Activated naive CD4-positive, alpha-beta T cell treated with anti-CD3 and anti-CD28 coated beads, Interleukin-2, amount 10 ng/mL, durations not matched to agents 7 days and 5 days (primary cell): ENCODE results near the gene TMC3.
"Not testable (repeated sequence)": the region's sequence is repeated elsewhere in the genome, so short reads cannot be mapped to it uniquely, and the experiment has no call there.

ENCODE experiments used
- CTCF ChIA-PET: fragments of 350-600 bp; sonication (Branson Sonifier 250); formaldehyde crosslinking; loops from one replicate; lab custom pipeline; 2021; ENCODE audit warnings: antibody characterized with exemption; lab: Charles Lee
- DNase-seq: peaks from one replicate; pipeline ENCODE4 v3.0.0-alpha.2; 2020
- H3K27ac Mint-ChIP-seq: one replicate; pipeline ENCODE4 v1.8.0; 2021; ENCODE audit warnings: mild to moderate bottlenecking, moderate library complexity, mixed read lengths
- H3K27me3 Mint-ChIP-seq: one replicate; pipeline ENCODE4 v1.8.0; 2021; ENCODE audit warnings: mild to moderate bottlenecking, mixed read lengths
- H3K36me3 Mint-ChIP-seq: one replicate; pipeline ENCODE4 v1.8.0; 2021; ENCODE audit warnings: mixed read lengths
- H3K4me1 Mint-ChIP-seq: one replicate; pipeline ENCODE4 v1.8.0; 2021; ENCODE audit warnings: mixed read lengths
- H3K4me3 Mint-ChIP-seq: one replicate; pipeline ENCODE4 v1.8.0; 2021; ENCODE audit warnings: mild to moderate bottlenecking, moderate library complexity, mixed read lengths
- H3K9me3 Mint-ChIP-seq: one replicate; pipeline ENCODE4 v1.8.0; 2021; ENCODE audit warnings: mixed read lengths

TMC3 gene

GRCh38 chr15:81332326-81332725 is 41.7 kb downstream of the TMC3 start:
- no peak overlapping the region for H3K4me3 Mint-ChIP-seq
- H3K27ac Mint-ChIP-seq: no peak overlapping the region
- DNase-seq: no peak
- H3K4me1 Mint-ChIP-seq: peaks cover 14% of the 10 kb centered on the region
- H3K36me3 Mint-ChIP-seq: no peaks in the 10 kb centered on the region
- H3K9me3 Mint-ChIP-seq: no peaks in the 10 kb centered on the region
- peaks cover 4% of the 10 kb centered on the region for H3K27me3 Mint-ChIP-seq
- CTCF ChIA-PET: interaction anchor here (1.6 to 11.3 kb wide), 3 partner anchors 23 to 66 kb away, joined by 3 to 102 read pairs (median 92); no protein-coding TSS in a partner anchor

DNA sequence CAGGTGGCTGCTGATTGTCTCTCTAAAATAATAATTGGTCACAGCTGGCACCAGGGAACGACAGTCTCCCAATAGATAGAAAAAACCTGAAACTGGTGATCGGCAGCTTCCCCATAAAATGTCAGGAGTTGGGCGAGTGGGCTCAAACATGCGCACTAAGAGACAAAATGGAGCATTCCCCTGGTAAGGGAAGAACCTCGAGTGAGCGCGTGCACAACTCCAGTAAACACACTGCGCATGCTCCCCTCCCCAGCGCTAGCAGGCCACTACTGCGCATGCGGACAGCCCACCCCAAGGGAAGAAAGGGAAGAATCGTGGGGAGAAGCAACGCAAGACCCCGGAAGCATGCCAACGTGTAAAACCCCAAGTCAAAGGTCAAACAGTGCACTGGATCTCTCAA is 42.4 kb downstream of the TMC3 start:
- no peak overlapping the region for H3K4me3 Mint-ChIP-seq
- no peaks in the 10 kb centered on the region for H3K36me3 Mint-ChIP-seq
- H3K4me1 Mint-ChIP-seq: peaks cover 14% of the 10 kb centered on the region
- peaks cover 4% of the 10 kb centered on the region for H3K27me3 Mint-ChIP-seq
- H3K27ac Mint-ChIP-seq: no peak overlapping the region
- CTCF ChIA-PET: interaction anchor here (0.6 to 11.3 kb wide), 3 partner anchors 58 to 223 kb away, joined by 3 to 102 read pairs (median 92); no protein-coding TSS in a partner anchor
- no peak for DNase-seq
- no peaks in the 10 kb centered on the region for H3K9me3 Mint-ChIP-seq

DNA sequence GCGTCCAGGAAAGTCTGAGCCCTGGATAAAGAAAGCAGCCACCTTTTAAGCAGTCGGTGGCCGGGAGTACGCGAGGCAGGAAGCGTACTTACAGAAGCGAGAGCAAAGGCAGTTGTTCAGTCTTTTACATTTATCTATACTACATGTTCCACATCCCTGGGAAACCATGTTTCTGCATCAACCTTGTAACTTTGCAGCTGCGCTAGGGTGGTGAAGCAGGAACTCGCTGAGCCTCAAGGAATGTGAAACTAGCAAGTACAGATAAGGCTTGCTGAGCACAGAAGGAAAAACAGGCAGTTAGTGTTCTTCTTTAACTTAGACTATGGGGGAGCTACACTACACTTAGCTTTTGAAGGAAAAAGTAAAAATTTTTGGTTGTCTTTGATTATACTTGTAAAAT is 42.9 kb downstream of the TMC3 start:
- not testable (repeated sequence) for DNase-seq, H3K27ac Mint-ChIP-seq, H3K9me3 Mint-ChIP-seq, H3K27me3 Mint-ChIP-seq, H3K36me3 Mint-ChIP-seq, H3K4me3 Mint-ChIP-seq
- CTCF ChIA-PET: interaction anchor here (0.6 to 11.3 kb wide), 4 partner anchors 56 to 223 kb away, joined by 3 to 102 read pairs (median 48); no protein-coding TSS in a partner anchor
- peaks cover 14% of the 10 kb centered on the region for H3K4me1 Mint-ChIP-seq

GRCh38 chr15:81330366-81331090 is 43.5 kb downstream of the TMC3 start:
- Mint-ChIP-seq H3K4me3 (no peak overlapping the region), H3K27me3 (peaks cover 4% of the 10 kb centered on the region), H3K9me3 (no peaks in the 10 kb centered on the region), H3K4me1 (peaks cover 14% of the 10 kb centered on the region), H3K27ac (no peak overlapping the region), H3K36me3 (no peaks in the 10 kb centered on the region)
- CTCF ChIA-PET: interaction anchor here (1.0 to 11.3 kb wide), 2 partner anchors 56 to 64 kb away, joined by 3 to 92 read pairs; no protein-coding TSS in a partner anchor
- no peak for DNase-seq

GRCh38 chr15:81329446-81329845 is 44.6 kb downstream of the TMC3 start:
- Mint-ChIP-seq H3K36me3 (no peaks in the 10 kb centered on the region), H3K27ac (no peak overlapping the region)
- CTCF ChIA-PET: no interaction called here

GRCh38 chr15:81327516-81327915 is 46.5 kb downstream of the TMC3 start:
- Mint-ChIP-seq H3K27ac (no peak overlapping the region), H3K27me3 (peaks cover 9% of the 10 kb centered on the region), H3K4me1 (peaks cover 28% of the 10 kb centered on the region), H3K36me3 (peaks cover 1% of the 10 kb centered on the region), H3K9me3 (no peaks in the 10 kb centered on the region), H3K4me3 (no peak overlapping the region)
- DNase-seq: no peak
- CTCF ChIA-PET: interaction anchor here (0.9 to 3.5 kb wide), 5 partner anchors 8 to 61 kb away, joined by 3 to 13 read pairs (median 6); no protein-coding TSS in a partner anchor

More at GRCh38 chr15:81329446-81329845, 44.6 kb downstream of the TMC3 start:
- Mint-ChIP-seq H3K4me3 (no peak overlapping the region), H3K9me3 (no peaks in the 10 kb centered on the region), H3K4me1 (peaks cover 20% of the 10 kb centered on the region), H3K27me3 (peaks cover 6% of the 10 kb centered on the region)
- no peak for DNase-seq

- CTCF ChIA-PET: interaction anchor here (0.6 to 3.5 kb wide), 5 partner anchors 9 to 106 kb away, joined by 4 to 13 read pairs (median 6); no protein-coding TSS in a partner anchor
- Mint-ChIP-seq H3K9me3 (no peaks in the 10 kb centered on the region), H3K27ac (no peak overlapping the region), H3K4me1 (peaks cover 37% of the 10 kb centered on the region), H3K36me3 (peaks cover 5% of the 10 kb centered on the region), H3K27me3 (peaks cover 9% of the 10 kb centered on the region), H3K4me3 (no peak overlapping the region)
- DNase-seq: no peak
These were observed 47.4 kb downstream of the TMC3 start for GRCh38 chr15:81326466-81327212.

GRCh38 chr15:81323944-81324881 is 49.8 kb downstream of the TMC3 start, which contains the start of gene STARD5:
Gene STARD5 (minus strand): TSS chr15:81324141. CDS start chr15:81324099, 42 bp downstream.
- peak within 1 kb of the TSS; percentile 84 for H3K4me3 Mint-ChIP-seq
- H3K9me3 Mint-ChIP-seq: no peaks in the 10 kb centered on the region
- peaks cover 14% of the 10 kb centered on the region for H3K36me3 Mint-ChIP-seq
- peak; percentile 99 for DNase-seq
- CTCF ChIA-PET: interaction anchor here (0.6 to 2.2 kb wide), 7 partner anchors 13 to 77 kb away, joined by 3 to 11 read pairs (median 4); no protein-coding TSS in a partner anchor
- peak within 1 kb of the TSS; percentile 66 for H3K27ac Mint-ChIP-seq
- peaks cover 9% of the 10 kb centered on the region for H3K27me3 Mint-ChIP-seq
- peaks cover 26% of the 10 kb centered on the region for H3K4me1 Mint-ChIP-seq

DNA sequence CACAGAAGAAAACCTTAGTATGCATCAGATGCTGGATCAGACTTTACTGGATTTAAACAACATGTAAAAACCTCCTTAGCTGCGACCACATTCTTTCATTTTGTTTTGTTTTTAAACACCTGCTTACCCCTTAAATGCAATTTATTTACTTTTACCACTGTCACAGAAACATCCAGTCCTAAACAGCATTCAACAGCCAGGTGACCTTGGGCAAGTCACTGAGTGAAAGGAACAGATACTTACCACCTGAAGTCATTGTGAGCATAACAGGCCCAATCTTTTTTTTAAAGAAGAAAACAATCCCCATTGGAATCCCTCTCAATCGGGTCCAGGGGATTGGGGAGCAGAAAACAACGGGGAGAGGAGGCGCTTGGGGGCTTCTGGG is 50.5 kb downstream of the TMC3 start:
- CTCF ChIA-PET: interaction anchor here (0.8 to 2.2 kb wide), 4 partner anchors 16 to 57 kb away, joined by 3 to 11 read pairs (median 5); no protein-coding TSS in a partner anchor
- Mint-ChIP-seq H3K9me3 (no peaks in the 10 kb centered on the region), H3K4me3 (peak overlapping the region; percentile 84), H3K36me3 (peaks cover 19% of the 10 kb centered on the region), H3K27me3 (peaks cover 9% of the 10 kb centered on the region), H3K4me1 (peaks cover 26% of the 10 kb centered on the region), H3K27ac (peak overlapping the region; percentile 66)
- no peak for DNase-seq

DNA sequence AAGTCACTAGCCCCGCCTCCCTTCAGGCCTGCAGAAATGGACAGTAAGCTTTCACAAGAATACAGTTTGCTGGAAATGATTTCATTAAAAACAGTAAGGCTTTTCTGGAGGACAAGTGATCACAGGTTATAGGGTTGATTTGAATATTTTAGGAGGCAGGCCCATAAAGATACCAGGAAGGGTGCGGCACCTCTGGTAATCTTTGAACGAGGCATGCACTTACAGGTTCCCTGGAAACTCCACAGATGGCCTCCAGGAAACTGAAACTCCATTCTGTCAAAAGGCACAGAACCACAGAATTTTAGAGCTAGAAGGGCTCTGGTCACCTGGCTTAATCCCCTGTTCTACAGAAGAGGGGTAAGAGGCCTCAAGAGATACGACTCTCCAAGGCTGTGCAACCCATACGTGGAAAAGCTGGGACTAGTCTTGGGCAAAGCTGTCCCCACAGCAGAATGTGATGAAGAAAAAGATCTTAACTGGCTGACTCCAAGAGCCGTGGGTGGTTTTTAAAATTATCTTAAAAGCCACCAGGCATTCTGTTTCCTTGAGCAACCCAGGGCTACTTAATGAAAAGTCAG is 51.2 kb downstream of the TMC3 start:
- peak overlapping the region; percentile 43 for H3K27ac Mint-ChIP-seq

DNA sequence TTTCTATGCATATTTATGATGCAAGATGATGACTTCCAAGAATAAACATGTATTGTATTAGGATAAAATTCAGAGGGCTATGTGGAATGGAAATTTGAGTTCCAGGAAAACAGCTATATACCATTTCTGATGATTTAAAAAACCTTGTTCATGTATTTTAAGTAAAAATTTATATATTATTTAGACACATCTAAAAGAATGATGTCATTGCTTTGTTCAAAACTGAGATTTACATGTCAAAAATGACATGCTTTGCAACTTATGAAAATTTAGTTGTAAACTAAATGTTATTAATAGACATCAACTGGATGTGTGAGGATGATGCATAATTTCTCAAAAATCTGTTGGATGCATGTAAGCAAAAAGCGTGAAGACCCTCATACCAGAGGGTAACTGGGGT is 52.3 kb downstream of the TMC3 start:
- CTCF ChIA-PET: interaction anchor here (0.8 to 1.6 kb wide), 2 partner anchors 16 to 22 kb away, joined by 3 read pairs; no protein-coding TSS in a partner anchor
- Mint-ChIP-seq H3K27me3 (peaks cover 9% of the 10 kb centered on the region), H3K4me1 (peaks cover 26% of the 10 kb centered on the region), H3K27ac (no peak overlapping the region), H3K9me3 (no peaks in the 10 kb centered on the region), H3K36me3 (peaks cover 26% of the 10 kb centered on the region), H3K4me3 (no peak overlapping the region)
- DNase-seq: no peak

More for the DNA sequence above, 51.2 kb downstream of the TMC3 start:
- CTCF ChIA-PET: interaction anchor here (1.6 to 2.2 kb wide), 2 partner anchors 17 to 48 kb away, joined by 3 to 11 read pairs; no protein-coding TSS in a partner anchor
- Mint-ChIP-seq H3K36me3 (peaks cover 20% of the 10 kb centered on the region), H3K27me3 (peaks cover 9% of the 10 kb centered on the region), H3K4me3 (peak overlapping the region; percentile 61), H3K4me1 (peaks cover 26% of the 10 kb centered on the region), H3K9me3 (no peaks in the 10 kb centered on the region)
- no peak for DNase-seq

- Mint-ChIP-seq H3K27me3 (no peaks in the 10 kb centered on the region), H3K36me3 (peaks cover 49% of the 10 kb centered on the region), H3K4me3 (no peak overlapping the region), H3K27ac (peak overlapping the region; percentile 37), H3K4me1 (peaks cover 28% of the 10 kb centered on the region), H3K9me3 (no peaks in the 10 kb centered on the region)
- CTCF ChIA-PET: interaction anchor here (0.7 to 1.3 kb wide), 2 partner anchors 42 to 43 kb away, joined by 3 to 4 read pairs; no protein-coding TSS in a partner anchor
- DNase-seq: no peak
These were observed 56.4 kb downstream of the TMC3 start for GRCh38 chr15:81317642-81318017.

- H3K9me3 Mint-ChIP-seq: no peaks in the 10 kb centered on the region
- peaks cover 59% of the 10 kb centered on the region for H3K36me3 Mint-ChIP-seq
- CTCF ChIA-PET: interaction anchor here (1.1 kb wide), 1 partner anchor 18 kb away, joined by 3 read pairs; no protein-coding TSS in a partner anchor
- no peak overlapping the region for H3K4me3 Mint-ChIP-seq
- no peak for DNase-seq
- H3K4me1 Mint-ChIP-seq: peaks cover 28% of the 10 kb centered on the region
- no peaks in the 10 kb centered on the region for H3K27me3 Mint-ChIP-seq
- peak overlapping the region; percentile 34 for H3K27ac Mint-ChIP-seq
These were observed 57.7 kb downstream of the TMC3 start for GRCh38 chr15:81316267-81316666.
